ENCODE measurements around the gene PSENEN.
A peak's percentile ranks its signal among the peaks of the same experiment; 100 is the strongest.

The PSENEN gene

GRCh38 chr19:35732540-35733179, 12.8 kb upstream of the PSENEN start:
- DNase-seq (ENCODE audit: low read depth, low spot score): no peak
- no peak overlapping the region for H3K27ac ChIP-seq

GRCh38 chr19:35733180-35734125, 12.0 kb upstream of the PSENEN start:
- DNase-seq (ENCODE audit: low read depth, low spot score): no peak
- no peak overlapping the region for H3K27ac ChIP-seq

DNA sequence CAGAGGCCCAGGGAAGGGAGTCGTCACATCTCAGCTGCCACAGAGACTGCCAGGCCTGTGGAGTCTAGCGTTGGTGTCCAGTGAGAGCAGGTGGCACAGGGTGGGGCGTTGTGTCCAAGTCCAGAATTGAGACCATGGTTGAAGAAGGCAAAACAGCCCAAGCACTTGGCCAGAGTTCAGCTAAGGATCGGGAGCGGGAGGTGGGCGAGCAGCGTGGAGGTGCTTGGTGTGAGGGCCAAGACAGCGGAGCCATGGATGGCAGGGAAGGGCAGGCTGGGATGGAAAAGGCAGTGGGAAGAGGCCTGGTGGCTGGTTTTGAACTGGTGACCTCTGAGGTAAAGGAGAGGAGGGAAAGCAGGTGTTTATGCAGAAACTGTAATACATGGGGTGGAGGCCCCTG, 11.2 kb upstream of the PSENEN start:
- no peak for DNase-seq (ENCODE audit: low read depth, low spot score)
- H3K27ac ChIP-seq: no peak overlapping the region

- no peak overlapping the region for H3K27ac ChIP-seq
- no peak for DNase-seq (ENCODE audit: low read depth, low spot score)
Measured at GRCh38 chr19:35734889-35735288, 10.6 kb upstream of the PSENEN start.

GRCh38 chr19:35736913-35737886, 8.3 kb upstream of the PSENEN start:
- peak overlapping the region; percentile 17 for H3K27ac ChIP-seq
- no peak for DNase-seq (ENCODE audit: low read depth, low spot score)

GRCh38 chr19:35738021-35738886, 7.2 kb upstream of the PSENEN start:
- no peak overlapping the region for H3K27ac ChIP-seq
- DNase-seq (ENCODE audit: low read depth, low spot score): no peak

- H3K27ac ChIP-seq: no peak overlapping the region
- no peak for DNase-seq (ENCODE audit: low read depth, low spot score)
Measured at GRCh38 chr19:35738887-35739229, 6.6 kb upstream of the PSENEN start.

- H3K27ac ChIP-seq: no peak overlapping the region
- DNase-seq (ENCODE audit: low read depth, low spot score): no peak
Measured at GRCh38 chr19:35739275-35740107, 6.0 kb upstream of the PSENEN start.

GRCh38 chr19:35740108-35740422, 5.4 kb upstream of the PSENEN start:
- no peak overlapping the region for H3K27ac ChIP-seq
- no peak for DNase-seq (ENCODE audit: low read depth, low spot score)

- no peak for DNase-seq (ENCODE audit: low read depth, low spot score)
- H3K27ac ChIP-seq: no peak overlapping the region
Measured at GRCh38 chr19:35740423-35741202, 4.8 kb upstream of the PSENEN start.

- DNase-seq (ENCODE audit: low read depth, low spot score): no peak
- H3K27ac ChIP-seq: no peak overlapping the region
Measured at GRCh38 chr19:35741203-35741515, 4.3 kb upstream of the PSENEN start.

- no peak within 1 kb of the TSS for H3K27ac ChIP-seq
- DNase-seq (ENCODE audit: low read depth, low spot score): no peak
Measured at GRCh38 chr19:35742121-35742724, 3.2 kb upstream of the PSENEN start, which contains the start of gene IGFLR1. Gene IGFLR1 (minus strand): TSS chr19:35742452. CDS start chr19:35741180, 1,272 bp downstream.

- DNase-seq (ENCODE audit: low read depth, low spot score): no peak
- H3K27ac ChIP-seq: no peak overlapping the region
Measured at GRCh38 chr19:35743640-35744429, 1.6 kb upstream of the PSENEN start.

DNA sequence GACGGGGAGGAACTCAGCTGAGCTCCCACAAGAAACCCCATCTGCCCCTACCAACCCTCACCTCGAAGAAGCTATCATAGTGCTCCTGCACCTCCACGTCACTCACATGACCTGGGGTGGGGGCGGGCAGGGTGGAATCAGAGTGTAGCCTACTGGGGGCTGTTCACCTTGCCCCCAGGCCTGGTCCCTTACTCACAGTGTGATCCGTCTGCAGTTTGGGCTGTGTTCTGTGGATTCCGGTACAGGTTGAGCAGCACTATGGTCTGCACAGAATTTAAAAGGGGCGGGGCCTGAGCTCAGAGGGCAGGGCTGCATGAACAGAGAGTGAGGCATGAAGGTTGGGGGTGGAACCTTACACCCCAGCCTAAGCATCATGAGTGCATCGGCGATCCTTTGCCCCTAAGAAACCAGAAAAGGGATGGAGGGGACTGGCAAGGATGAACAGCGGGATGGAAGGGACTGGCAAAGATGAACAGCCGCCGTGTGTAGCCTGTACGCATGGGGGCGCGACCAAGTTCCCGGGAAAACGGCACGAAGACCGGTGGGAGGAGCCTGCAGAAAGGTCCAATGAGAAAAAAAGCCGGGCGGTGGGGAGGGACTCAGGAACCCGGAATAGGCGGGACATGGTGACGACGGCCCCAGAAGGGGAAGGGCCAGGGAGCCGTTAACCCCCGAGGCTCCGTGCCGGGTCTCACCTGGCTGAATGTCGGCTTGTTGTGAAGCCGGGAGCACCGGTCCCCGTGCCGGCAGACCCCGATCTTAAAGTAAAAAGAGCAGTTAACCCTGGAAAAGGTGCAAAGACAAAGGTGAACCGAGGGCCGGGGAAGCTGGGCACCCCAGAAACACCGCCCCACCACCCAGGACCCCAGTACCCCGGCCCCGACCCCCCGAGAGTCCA, 772 bp upstream of the PSENEN start:
- peak overlapping the region; percentile 99 for H3K27ac ChIP-seq
- DNase-seq (ENCODE audit: low read depth, low spot score): peak; percentile 77

- no peak for DNase-seq (ENCODE audit: low read depth, low spot score)
- peak overlapping the region; percentile 99 for H3K27ac ChIP-seq
Measured at GRCh38 chr19:35746087-35746462, 624 bp downstream of the PSENEN start.

GRCh38 chr19:35746531-35746930, 1.1 kb downstream of the PSENEN start:
- no peak for DNase-seq (ENCODE audit: low read depth, low spot score)
- peak overlapping the region; percentile 99 for H3K27ac ChIP-seq

Measured in epithelial cell of prostate (primary cell).